Activated T-cell treated with anti-CD3 and anti-CD28 coated beads for 48 hours (primary cell): ENCODE results near the gene CTNNA3.

ENCODE experiments used
- DNase-seq: peaks from one replicate; pipeline ENCODE4 v3.0.0-alpha.2; 2020; ENCODE audit warnings: low read depth

Gene CTNNA3

GRCh38 chr10:66931340-66931948 lies 764.6 kb downstream of the CTNNA3 start:
- no peak for DNase-seq

- DNase-seq, result no peak
Observed at GRCh38 chr10:66929375-66929774, 766.6 kb downstream of the CTNNA3 start.

- no peak for DNase-seq
Observed at GRCh38 chr10:66928776-66929175, 767.2 kb downstream of the CTNNA3 start.

- DNase-seq, result no peak
Observed at GRCh38 chr10:66927971-66928770, 767.8 kb downstream of the CTNNA3 start.

GRCh38 chr10:66927251-66927935 lies 768.6 kb downstream of the CTNNA3 start:
- DNase-seq, result no peak

GRCh38 chr10:66926841-66927240 lies 769.2 kb downstream of the CTNNA3 start:
- no peak for DNase-seq

GRCh38 chr10:66925896-66926715 lies 769.9 kb downstream of the CTNNA3 start, which contains the start of gene LRRTM3:
Gene LRRTM3 (plus strand): TSS chr10:66926036.
- DNase-seq, result peak; percentile 1

GRCh38 chr10:66925373-66925772 lies 770.6 kb downstream of the CTNNA3 start:
- DNase-seq, result no peak

- DNase-seq, result no peak
Observed at GRCh38 chr10:66924674-66925345, 771.2 kb downstream of the CTNNA3 start.

- DNase-seq, result no peak
Observed at GRCh38 chr10:66919248-66919647, 776.7 kb downstream of the CTNNA3 start.

- DNase-seq, result no peak
Observed at GRCh38 chr10:66917104-66917503, 778.9 kb downstream of the CTNNA3 start.

GRCh38 chr10:66916030-66916429 lies 780.0 kb downstream of the CTNNA3 start:
- no peak for DNase-seq

- DNase-seq, result no peak
Observed at GRCh38 chr10:66910671-66911070, 785.3 kb downstream of the CTNNA3 start.

GRCh38 chr10:66892871-66893270 lies 803.1 kb downstream of the CTNNA3 start:
- DNase-seq, result no peak

GRCh38 chr10:66888237-66888636 lies 807.8 kb downstream of the CTNNA3 start:
- DNase-seq, result no peak

- DNase-seq, result no peak
Observed at GRCh38 chr10:66886848-66887247, 809.1 kb downstream of the CTNNA3 start.

- no peak for DNase-seq
Observed at GRCh38 chr10:66882271-66882670, 813.7 kb downstream of the CTNNA3 start.

- DNase-seq, result no peak
Observed at GRCh38 chr10:66881814-66882213, 814.2 kb downstream of the CTNNA3 start.

- no peak for DNase-seq
Observed at GRCh38 chr10:66880826-66881225, 815.2 kb downstream of the CTNNA3 start.

GRCh38 chr10:66880292-66880691 lies 815.7 kb downstream of the CTNNA3 start:
- no peak for DNase-seq

GRCh38 chr10:66877361-66877760 lies 818.6 kb downstream of the CTNNA3 start:
- no peak for DNase-seq

GRCh38 chr10:66869635-66870034 lies 826.4 kb downstream of the CTNNA3 start:
- no peak for DNase-seq
